Endodermal cell (in vitro differentiated cells): ENCODE measurements around the gene TMEM61. TPM values are rescaled to one million over a fixed set of nuclear protein-coding genes. Genes with fewer than 3 reads are reported as not detected.

Experiments used
- DNase-seq: peaks from one replicate; pipeline ENCODE4 v3.0.0-alpha.2; 2017
- H3K27ac ChIP-seq: 2 replicates; pipeline ENCODE4 v1.5.1; 2013; ENCODE audit warnings: mild to moderate bottlenecking, low read depth, low read length, moderate library complexity
- H3K27me3 ChIP-seq: 2 replicates; pipeline ENCODE4 v1.6.1; 2013; ENCODE audit warnings: mild to moderate bottlenecking, low read length, moderate library complexity; ENCODE audit not compliant: insufficient read depth, control insufficient read depth, poor library complexity, severe bottlenecking
- H3K36me3 ChIP-seq: 2 replicates; pipeline ENCODE4 v1.7.0; 2013; ENCODE audit warnings: mild to moderate bottlenecking, low read length, moderate library complexity; ENCODE audit not compliant: control insufficient read depth, insufficient read depth
- H3K4me1 ChIP-seq: one replicate; pipeline ENCODE4 v1.7.0; 2013; ENCODE audit warnings: low read length; ENCODE audit not compliant: control insufficient read depth, insufficient read depth
- H3K4me3 ChIP-seq: 2 replicates; pipeline ENCODE4 v1.5.1; 2013; ENCODE audit warnings: mild to moderate bottlenecking, low read length, moderate library complexity
- H3K9ac ChIP-seq: 2 replicates; pipeline ENCODE4 v1.6.1; 2013; ENCODE audit warnings: mild to moderate bottlenecking, low read length, moderate library complexity; ENCODE audit not compliant: poor library complexity, severe bottlenecking; ENCODE audit errors: extremely low read depth
- H3K9me3 ChIP-seq: 2 replicates; pipeline ENCODE4 v1.6.1; 2013; ENCODE audit warnings: mild to moderate bottlenecking, low read length, moderate library complexity; ENCODE audit not compliant: control insufficient read depth
- H3K27ac Mint-ChIP-seq: 2 replicates; pipeline ENCODE4 v1.8.0; 2020; ENCODE audit warnings: mixed read lengths
- H3K27me3 Mint-ChIP-seq: 2 replicates; pipeline ENCODE4 v1.8.0; 2021; ENCODE audit warnings: mild to moderate bottlenecking, mixed read lengths; ENCODE audit not compliant: insufficient read depth
- H3K36me3 Mint-ChIP-seq: 2 replicates; pipeline ENCODE4 v1.8.0; 2020; ENCODE audit warnings: low read depth, mixed read lengths
- H3K4me1 Mint-ChIP-seq: 2 replicates; pipeline ENCODE4 v1.8.0; 2020; ENCODE audit warnings: mixed read lengths
- H3K4me3 Mint-ChIP-seq: 2 replicates; pipeline ENCODE4 v1.8.0; 2020; ENCODE audit warnings: mild to moderate bottlenecking, moderate library complexity, mixed read lengths
- H3K9me3 Mint-ChIP-seq: 2 replicates; pipeline ENCODE4 v1.8.0; 2020; ENCODE audit warnings: mild to moderate bottlenecking, mixed read lengths
- WGBS, 2 experiments: methylation state at CpG; one replicate each; pipeline versions ENCODE4 v1.1.5 to v1.1.7; 2013; ENCODE audit warnings: missing lambda C conversion rate in 2 of 2, mixed read lengths in 1 of 2; ENCODE audit not compliant: insufficient coverage in 1 of 2, insufficient read length in 1 of 2; 5-methylcytosine and 5-hydroxymethylcytosine counted together
- total RNA-seq, 2 donors: library from RNA; stranded (reverse); fragmentation: NEBNext Ultra II Directional in 1 of 2; extraction: Animal tissue kit (Norgen Biotek cat#: 25700) in 1 of 2; gene quantifications; 2 replicates in 1 of 2; 3 replicates in 1 of 2; pipeline ENCODE4 v1.2.1, GENCODE V29; 2021
- TF ChIP-seq, protein P1 (sequence below): fragments of 200-600 bp; sonication (generic); conservative IDR thresholded peaks from 2 replicates; pipeline ENCODE4 v1.5.0; 2021; ENCODE audit warnings: antibody characterized with exemption, mild to moderate bottlenecking

TMEM61 gene
- total RNA-seq, 2 donors from 2014 or later, result not detected

DNA sequence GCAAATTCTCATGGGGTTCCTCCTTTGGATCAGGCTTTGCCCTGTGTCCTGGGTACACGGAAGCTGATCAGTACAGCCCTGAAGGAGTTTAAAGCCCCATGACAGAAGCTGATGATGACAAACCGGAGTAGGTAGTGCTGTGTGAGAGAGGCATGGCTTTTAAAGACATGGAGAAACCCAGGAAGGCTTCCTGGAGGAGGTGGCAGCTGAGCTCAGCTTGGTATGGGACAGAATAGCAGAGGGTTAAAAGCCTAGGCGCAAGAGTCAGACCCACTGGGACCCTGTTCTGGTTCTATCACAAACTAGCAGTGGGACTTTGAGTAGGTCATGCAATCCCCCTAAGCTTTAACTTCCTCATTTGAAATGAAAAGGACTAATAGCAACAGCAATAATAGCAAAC lies 6.1 kb downstream of the TMEM61 start:
- H3K9ac ChIP-seq, result no peak overlapping the region
- no peaks in the 10 kb centered on the region for H3K36me3 ChIP-seq
- peaks cover 9% of the 10 kb centered on the region for H3K27me3 ChIP-seq
- Mint-ChIP-seq H3K9me3 (no peaks in the 10 kb centered on the region), H3K27ac (no peak overlapping the region), H3K36me3 (no peaks in the 10 kb centered on the region), H3K4me1 (peaks cover 2% of the 10 kb centered on the region), H3K4me3 (no peak overlapping the region), H3K27me3 (peaks cover 17% of the 10 kb centered on the region)
- no peaks in the 10 kb centered on the region for H3K9me3 ChIP-seq
- H3K27ac ChIP-seq, result no peak overlapping the region
- DNase-seq, result no peak
- 84 to 93% methylated on average over 3 of the region's 3 CpGs for WGBS, 2 experiments
- H3K4me3 ChIP-seq, result no peak overlapping the region
- TF ChIP-seq, protein P1, sequence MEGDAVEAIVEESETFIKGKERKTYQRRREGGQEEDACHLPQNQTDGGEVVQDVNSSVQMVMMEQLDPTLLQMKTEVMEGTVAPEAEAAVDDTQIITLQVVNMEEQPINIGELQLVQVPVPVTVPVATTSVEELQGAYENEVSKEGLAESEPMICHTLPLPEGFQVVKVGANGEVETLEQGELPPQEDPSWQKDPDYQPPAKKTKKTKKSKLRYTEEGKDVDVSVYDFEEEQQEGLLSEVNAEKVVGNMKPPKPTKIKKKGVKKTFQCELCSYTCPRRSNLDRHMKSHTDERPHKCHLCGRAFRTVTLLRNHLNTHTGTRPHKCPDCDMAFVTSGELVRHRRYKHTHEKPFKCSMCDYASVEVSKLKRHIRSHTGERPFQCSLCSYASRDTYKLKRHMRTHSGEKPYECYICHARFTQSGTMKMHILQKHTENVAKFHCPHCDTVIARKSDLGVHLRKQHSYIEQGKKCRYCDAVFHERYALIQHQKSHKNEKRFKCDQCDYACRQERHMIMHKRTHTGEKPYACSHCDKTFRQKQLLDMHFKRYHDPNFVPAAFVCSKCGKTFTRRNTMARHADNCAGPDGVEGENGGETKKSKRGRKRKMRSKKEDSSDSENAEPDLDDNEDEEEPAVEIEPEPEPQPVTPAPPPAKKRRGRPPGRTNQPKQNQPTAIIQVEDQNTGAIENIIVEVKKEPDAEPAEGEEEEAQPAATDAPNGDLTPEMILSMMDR, result no peak
- no peaks in the 10 kb centered on the region for H3K4me1 ChIP-seq

DNA sequence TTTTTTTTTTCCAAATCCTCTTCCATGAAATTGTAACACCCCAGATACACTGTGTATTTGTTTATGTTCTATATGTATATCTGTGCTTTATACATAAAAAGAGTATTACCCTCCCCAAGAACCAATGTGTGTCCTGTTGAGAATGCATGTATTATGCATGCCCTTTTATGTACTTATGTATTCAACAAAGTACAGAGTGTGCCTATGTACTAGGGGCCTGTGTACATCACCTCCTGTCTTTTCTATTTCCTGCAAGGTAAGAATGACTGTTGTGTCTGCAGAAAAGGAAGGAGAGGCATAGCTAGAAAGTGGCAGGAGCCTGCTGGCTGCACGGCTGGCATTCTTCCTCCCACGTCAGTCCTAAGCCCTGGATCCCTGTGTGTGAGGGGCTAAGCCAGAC lies 7.0 kb downstream of the TMEM61 start:
- WGBS, 2 experiments, result 75% methylated on average over 2 of the region's 2 CpGs; no CpG with 5 or more reads in 1 of the 2 experiments

DNA sequence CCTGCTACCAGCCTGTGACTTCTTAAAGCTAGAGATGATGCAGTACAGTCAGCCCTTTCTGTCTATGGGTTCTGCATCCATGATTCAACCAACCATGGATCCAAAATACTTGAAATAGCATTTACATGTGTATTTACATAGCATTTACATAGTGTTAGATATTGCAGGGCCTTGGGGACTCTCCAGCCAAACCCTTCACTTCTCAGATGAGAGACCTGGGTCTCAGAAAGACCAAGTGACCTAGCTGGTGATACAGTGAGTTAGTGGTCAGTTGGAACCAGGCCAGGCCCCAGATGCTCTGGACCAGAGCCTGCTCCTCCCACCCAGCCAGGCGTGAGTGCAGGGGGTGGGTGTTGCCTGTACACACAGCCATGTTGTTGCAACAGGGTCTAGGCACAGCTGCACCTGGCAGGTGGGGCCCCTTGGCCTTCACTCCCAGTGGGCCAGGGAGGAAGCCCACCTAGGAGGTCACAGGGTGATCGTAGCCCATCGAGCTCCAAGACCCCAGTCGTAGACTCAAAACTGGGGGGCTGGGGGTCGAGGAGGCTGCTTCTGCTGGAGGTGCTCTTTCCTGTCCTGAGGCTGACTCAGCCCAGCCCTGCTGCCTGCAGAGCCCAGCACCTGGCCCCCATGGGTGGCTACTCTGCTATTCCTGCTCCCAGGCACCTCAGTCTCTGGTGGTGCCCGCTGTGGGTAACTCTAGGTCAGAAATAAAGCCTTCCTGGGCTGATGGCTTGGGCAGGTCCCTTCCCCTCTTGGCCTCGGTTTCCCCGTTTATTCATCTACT lies 7.7 kb downstream of the TMEM61 start:
- 89 to 96% methylated on average over 8 of the region's 8 CpGs for WGBS, 2 experiments
- H3K9ac ChIP-seq, result no peak overlapping the region
- H3K27ac Mint-ChIP-seq, result no peak overlapping the region
- H3K27me3 ChIP-seq, result no peaks in the 10 kb centered on the region
- H3K27me3 Mint-ChIP-seq, result peaks cover 7% of the 10 kb centered on the region
- H3K4me3 Mint-ChIP-seq, result no peak overlapping the region
- DNase-seq, result no peak
- H3K36me3 Mint-ChIP-seq, result no peaks in the 10 kb centered on the region
- TF ChIP-seq, protein P1, result no peak
- H3K4me1 ChIP-seq, result no peaks in the 10 kb centered on the region
- no peaks in the 10 kb centered on the region for H3K9me3 ChIP-seq
- H3K36me3 ChIP-seq, result no peaks in the 10 kb centered on the region
- H3K9me3 Mint-ChIP-seq, result no peaks in the 10 kb centered on the region
- H3K4me3 ChIP-seq, result no peak overlapping the region
- H3K27ac ChIP-seq, result no peak overlapping the region
- no peaks in the 10 kb centered on the region for H3K4me1 Mint-ChIP-seq

More for the DNA sequence above, 7.0 kb downstream of the TMEM61 start:
- Mint-ChIP-seq H3K27ac (no peak overlapping the region), H3K27me3 (peaks cover 9% of the 10 kb centered on the region), H3K9me3 (no peaks in the 10 kb centered on the region), H3K36me3 (no peaks in the 10 kb centered on the region), H3K4me3 (no peak overlapping the region), H3K4me1 (peaks cover 2% of the 10 kb centered on the region)
- Histone ChIP-seq H3K27me3 (peaks cover under 1% of the 10 kb centered on the region), H3K9me3 (no peaks in the 10 kb centered on the region), H3K36me3 (no peaks in the 10 kb centered on the region), H3K4me3 (no peak overlapping the region), H3K27ac (no peak overlapping the region), H3K9ac (no peak overlapping the region), H3K4me1 (no peaks in the 10 kb centered on the region)
- no peak for DNase-seq
- TF ChIP-seq, protein P1, result no peak
